GM18517 (cell line): ENCODE data around the gene BPIFB2.

Experiments
- ATAC-seq: cut with Tn5 transposase; IDR thresholded peaks from one replicate; pipeline ENCODE4 v1.9.1; 2021; ENCODE audit warnings: mild to moderate bottlenecking, moderate library complexity; ENCODE audit not compliant: unreplicated experiment

BPIFB2 gene

DNA sequence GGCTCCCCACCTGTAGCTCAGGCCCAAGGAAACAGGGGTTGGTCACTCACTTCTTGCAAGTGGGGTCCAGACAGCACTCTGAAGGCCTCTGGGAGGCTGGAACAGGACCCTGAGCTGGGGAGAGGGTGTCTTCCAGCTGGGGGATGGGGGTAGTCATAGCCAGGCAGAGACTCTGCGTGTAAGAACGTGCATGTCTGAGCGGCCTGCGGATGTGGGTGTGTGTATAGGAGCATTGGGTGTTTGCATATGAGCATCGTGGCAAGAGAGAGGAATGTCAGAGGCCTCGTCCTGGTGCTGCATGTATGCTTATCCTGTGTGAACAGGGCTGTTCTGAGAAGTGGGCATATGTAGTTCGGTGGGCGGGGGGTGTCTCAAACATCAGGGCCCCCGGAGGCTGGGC is 58.3 kb downstream of the BPIFB2 start:
- ATAC-seq, result no peak

- no peak for ATAC-seq
Measured at GRCh38 chr20:33067806-33068205, 60.3 kb downstream of the BPIFB2 start.

GRCh38 chr20:33068251-33068939 is 60.9 kb downstream of the BPIFB2 start:
- no peak for ATAC-seq

DNA sequence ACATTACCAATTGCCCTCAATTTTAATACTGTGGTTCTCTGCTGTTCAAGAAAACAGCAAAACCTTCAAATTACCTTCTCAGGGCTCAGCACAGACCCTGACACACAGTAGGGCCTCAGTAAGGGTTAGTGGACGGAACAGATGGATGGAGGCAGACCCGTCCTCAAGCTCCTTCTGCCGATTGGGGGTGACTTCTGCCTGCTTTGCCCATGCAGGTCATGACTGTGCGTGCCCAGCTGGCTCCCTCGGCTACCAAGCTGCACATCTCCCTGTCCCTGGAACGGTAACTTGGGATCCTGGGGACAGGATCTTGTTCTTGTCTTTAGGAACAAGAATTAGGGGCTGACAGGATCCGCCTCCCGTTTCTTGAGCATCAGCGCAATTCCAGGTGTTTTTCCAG is 62.2 kb downstream of the BPIFB2 start:
- ATAC-seq, result no peak

GRCh38 chr20:33070111-33071053 is 62.9 kb downstream of the BPIFB2 start:
- ATAC-seq, result no peak

DNA sequence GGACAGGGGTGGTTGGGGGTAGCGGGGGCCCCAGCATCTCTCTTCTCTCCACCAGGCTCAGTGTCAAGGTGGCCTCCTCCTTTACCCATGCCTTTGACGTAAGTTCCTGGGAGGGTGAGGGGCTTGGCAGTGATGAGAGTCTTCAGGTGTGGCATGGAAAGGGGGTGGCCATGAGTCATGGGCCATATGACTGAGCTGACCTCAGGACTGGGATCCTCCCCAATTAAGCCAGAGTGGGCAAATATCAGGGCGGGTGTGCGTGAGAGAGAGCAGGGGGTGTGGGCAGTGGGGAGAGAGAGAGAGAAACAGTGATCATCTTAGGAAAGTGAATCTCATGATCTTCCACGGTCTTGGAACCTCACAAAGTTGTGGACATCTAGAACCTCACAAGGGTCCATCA is 63.7 kb downstream of the BPIFB2 start:
- no peak for ATAC-seq

DNA sequence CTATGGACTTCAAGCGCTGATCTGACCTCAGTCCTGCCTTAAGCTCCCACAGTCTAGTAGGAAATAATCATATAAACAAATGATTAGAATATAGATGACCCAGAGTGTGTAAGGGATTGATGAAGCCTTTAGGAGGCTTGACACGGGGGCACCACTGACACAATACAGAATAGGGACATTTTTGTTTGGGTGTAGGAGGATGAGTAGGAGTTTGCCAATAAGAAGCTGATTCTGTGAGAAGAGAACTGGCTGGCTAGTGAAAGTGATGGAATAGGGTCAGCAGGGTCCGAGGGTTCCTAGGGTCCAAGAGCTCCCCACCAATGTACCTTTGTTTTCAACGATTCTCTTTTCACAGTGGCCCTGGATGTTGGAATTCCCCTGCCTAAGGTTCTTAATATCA is 64.9 kb downstream of the BPIFB2 start:
- ATAC-seq, result no peak

DNA sequence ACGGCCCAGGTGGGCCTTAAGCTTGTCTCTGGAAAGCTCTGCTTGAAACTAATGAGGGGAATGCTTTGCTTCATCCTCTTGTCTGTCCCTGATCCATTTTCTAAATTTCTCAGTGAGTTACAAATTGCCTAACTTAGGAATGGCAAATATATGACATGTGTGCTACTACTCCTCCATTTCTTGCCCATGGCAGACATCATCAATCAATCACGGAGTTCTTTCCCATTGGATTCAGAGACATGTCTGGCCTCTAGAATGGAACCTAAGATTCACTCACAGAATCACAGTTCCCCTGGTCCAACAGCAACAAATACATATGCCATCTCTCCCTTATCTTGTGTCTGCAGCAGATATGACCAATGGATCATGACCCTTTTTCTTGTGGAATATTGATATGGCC is 65.3 kb downstream of the BPIFB2 start:
- no peak for ATAC-seq
